22Rv1 (cell line): ENCODE data around the gene IRF6.

Experiments used
- ZFX ChIP-seq: fragments of 450-650 bp; IDR thresholded peaks from 2 replicates; pipeline ENCODE4 v1.6.1; 2017; ENCODE audit warnings: antibody characterized with exemption, borderline replicate concordance
- TF ChIP-seq, protein P1 (sequence below): fragments of 450-650 bp; IDR thresholded peaks from 2 replicates; pipeline ENCODE4 v1.5.1; 2017; ENCODE audit warnings: mild to moderate bottlenecking

DNA sequence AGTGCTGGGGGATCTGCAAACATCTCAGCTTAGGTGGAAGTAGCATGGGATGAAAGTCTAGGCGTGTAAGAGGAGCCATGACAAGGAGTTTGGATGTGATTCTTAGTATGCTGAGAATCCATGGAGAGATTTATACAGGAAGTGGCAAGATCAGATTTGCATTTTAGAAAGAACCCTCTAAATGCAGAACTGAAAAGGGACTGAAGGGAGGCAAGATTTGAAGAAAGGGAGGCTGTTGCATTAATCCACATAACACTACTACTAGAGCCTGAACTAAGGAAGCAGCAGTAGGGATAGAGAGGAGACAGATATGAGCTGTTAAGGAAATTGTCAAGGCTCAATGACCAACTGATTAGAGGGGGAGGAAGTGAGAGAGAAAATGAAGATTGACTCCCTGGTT is 31.4 kb downstream of the IRF6 start:
- TF ChIP-seq, protein P1, sequence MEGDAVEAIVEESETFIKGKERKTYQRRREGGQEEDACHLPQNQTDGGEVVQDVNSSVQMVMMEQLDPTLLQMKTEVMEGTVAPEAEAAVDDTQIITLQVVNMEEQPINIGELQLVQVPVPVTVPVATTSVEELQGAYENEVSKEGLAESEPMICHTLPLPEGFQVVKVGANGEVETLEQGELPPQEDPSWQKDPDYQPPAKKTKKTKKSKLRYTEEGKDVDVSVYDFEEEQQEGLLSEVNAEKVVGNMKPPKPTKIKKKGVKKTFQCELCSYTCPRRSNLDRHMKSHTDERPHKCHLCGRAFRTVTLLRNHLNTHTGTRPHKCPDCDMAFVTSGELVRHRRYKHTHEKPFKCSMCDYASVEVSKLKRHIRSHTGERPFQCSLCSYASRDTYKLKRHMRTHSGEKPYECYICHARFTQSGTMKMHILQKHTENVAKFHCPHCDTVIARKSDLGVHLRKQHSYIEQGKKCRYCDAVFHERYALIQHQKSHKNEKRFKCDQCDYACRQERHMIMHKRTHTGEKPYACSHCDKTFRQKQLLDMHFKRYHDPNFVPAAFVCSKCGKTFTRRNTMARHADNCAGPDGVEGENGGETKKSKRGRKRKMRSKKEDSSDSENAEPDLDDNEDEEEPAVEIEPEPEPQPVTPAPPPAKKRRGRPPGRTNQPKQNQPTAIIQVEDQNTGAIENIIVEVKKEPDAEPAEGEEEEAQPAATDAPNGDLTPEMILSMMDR: no peak
- no peak for TF ChIP-seq ZFX
